ENCODE measurements around the gene MTUS2.

The MTUS2 gene

GRCh38 chr13:29230299-29230845 lies 410.2 kb downstream of the MTUS2 start:
- H3K9me3 ChIP-seq (ENCODE audit: low read length), result no peaks in the 10 kb centered on the region
- H3K4me1 ChIP-seq (ENCODE audit: insufficient read depth, low read length), result no peaks in the 10 kb centered on the region
- no peaks in the 10 kb centered on the region for H3K36me3 ChIP-seq (ENCODE audit: insufficient read depth, low read length)
- no peak overlapping the region for H3K4me3 ChIP-seq (ENCODE audit: low read length)
- H2AFZ ChIP-seq (ENCODE audit: low read depth, low read length), result no peak overlapping the region
- no peaks in the 10 kb centered on the region for H3K27me3 ChIP-seq (ENCODE audit: insufficient read depth, low read length)

- no peaks in the 10 kb centered on the region for H3K4me1 ChIP-seq (ENCODE audit: insufficient read depth, low read length)
- H3K9me3 ChIP-seq (ENCODE audit: low read length), result no peaks in the 10 kb centered on the region
- H3K27me3 ChIP-seq (ENCODE audit: insufficient read depth, low read length), result no peaks in the 10 kb centered on the region
- H3K4me3 ChIP-seq (ENCODE audit: low read length), result no peak overlapping the region
- H2AFZ ChIP-seq (ENCODE audit: low read depth, low read length), result no peak overlapping the region
- no peaks in the 10 kb centered on the region for H3K36me3 ChIP-seq (ENCODE audit: insufficient read depth, low read length)
Measured at GRCh38 chr13:29239653-29240525, 419.8 kb downstream of the MTUS2 start.

DNA sequence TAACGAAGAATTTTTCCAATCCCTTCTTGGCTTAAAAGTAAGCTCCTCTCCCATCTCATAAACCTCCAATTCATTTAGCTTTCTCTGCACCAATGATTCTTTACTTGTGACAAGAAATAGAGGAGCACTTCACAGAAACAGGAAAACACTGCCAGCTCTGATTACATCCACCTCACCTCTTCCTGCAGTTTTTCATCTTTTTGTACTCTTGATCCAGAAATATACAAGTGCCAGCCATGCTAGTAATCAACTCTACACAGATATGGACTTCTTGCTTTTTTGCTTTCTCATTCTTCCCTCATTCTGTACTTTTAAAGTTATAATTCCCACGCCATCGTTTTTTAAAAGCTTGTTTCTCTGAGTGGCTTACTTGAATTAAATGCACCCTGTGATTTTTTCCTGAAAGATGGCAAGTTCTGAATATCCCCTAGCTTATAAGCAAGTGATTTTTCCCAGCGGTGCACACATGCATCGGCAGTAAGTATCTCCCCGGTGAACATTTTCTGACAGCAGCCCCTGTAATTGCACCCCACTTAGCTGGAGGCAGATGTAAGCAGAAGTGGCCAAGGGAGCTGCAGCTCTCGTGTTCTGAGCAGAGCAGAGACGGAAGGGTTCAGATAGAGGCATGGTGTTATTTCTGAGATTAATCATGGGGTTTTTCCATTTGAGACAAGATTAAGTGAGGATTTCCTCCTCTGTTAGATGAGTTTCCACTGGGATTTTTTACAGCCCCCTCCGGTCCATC lies 434.7 kb downstream of the MTUS2 start:
- H3K9me3 ChIP-seq (ENCODE audit: low read length), result no peaks in the 10 kb centered on the region
- H3K27me3 ChIP-seq (ENCODE audit: insufficient read depth, low read length), result no peaks in the 10 kb centered on the region
- no peak overlapping the region for H2AFZ ChIP-seq (ENCODE audit: low read depth, low read length)
- H3K4me1 ChIP-seq (ENCODE audit: insufficient read depth, low read length), result no peaks in the 10 kb centered on the region
- H3K4me3 ChIP-seq (ENCODE audit: low read length), result no peak overlapping the region
- H3K36me3 ChIP-seq (ENCODE audit: insufficient read depth, low read length), result no peaks in the 10 kb centered on the region

GRCh38 chr13:29255567-29255966 lies 435.4 kb downstream of the MTUS2 start:
- no peak overlapping the region for H3K4me3 ChIP-seq (ENCODE audit: low read length)
- H2AFZ ChIP-seq (ENCODE audit: low read depth, low read length), result no peak overlapping the region
- no peaks in the 10 kb centered on the region for H3K9me3 ChIP-seq (ENCODE audit: low read length)
- H3K4me1 ChIP-seq (ENCODE audit: insufficient read depth, low read length), result no peaks in the 10 kb centered on the region
- no peaks in the 10 kb centered on the region for H3K36me3 ChIP-seq (ENCODE audit: insufficient read depth, low read length)
- H3K27me3 ChIP-seq (ENCODE audit: insufficient read depth, low read length), result no peaks in the 10 kb centered on the region

- Histone ChIP-seq H3K4me3 (ENCODE audit: low read length) (no peak overlapping the region), H3K9me3 (ENCODE audit: low read length) (no peaks in the 10 kb centered on the region)
Measured at GRCh38 chr13:29260684-29261083, 440.5 kb downstream of the MTUS2 start.

DNA sequence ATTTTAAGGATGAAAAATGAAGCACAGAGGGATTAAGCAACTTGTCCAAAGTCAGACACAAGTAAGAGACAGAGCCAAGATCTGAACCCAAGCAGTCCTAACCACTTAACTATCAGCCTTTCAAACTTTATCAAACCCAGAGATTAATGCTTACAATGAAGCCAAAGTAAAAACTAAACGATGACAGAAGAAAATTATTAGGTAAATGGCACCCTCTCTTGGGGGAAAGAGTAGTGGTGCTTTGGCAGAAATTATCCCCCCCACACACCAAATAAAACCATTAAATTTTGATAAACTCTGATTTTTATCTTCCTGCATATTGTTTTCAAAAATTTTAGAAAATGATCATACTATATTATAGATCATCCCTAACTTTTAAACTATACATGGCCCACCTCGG lies 446.1 kb downstream of the MTUS2 start:
- Histone ChIP-seq H3K4me3 (ENCODE audit: low read length) (no peak overlapping the region), H2AFZ (ENCODE audit: low read depth, low read length) (no peak overlapping the region), H3K4me1 (ENCODE audit: insufficient read depth, low read length) (no peaks in the 10 kb centered on the region), H3K9me3 (ENCODE audit: low read length) (no peaks in the 10 kb centered on the region), H3K27me3 (ENCODE audit: insufficient read depth, low read length) (peaks cover 5% of the 10 kb centered on the region), H3K36me3 (ENCODE audit: insufficient read depth, low read length) (no peaks in the 10 kb centered on the region)

More at GRCh38 chr13:29260684-29261083, 440.5 kb downstream of the MTUS2 start:
- Histone ChIP-seq H3K36me3 (ENCODE audit: insufficient read depth, low read length) (no peaks in the 10 kb centered on the region), H3K4me1 (ENCODE audit: insufficient read depth, low read length) (no peaks in the 10 kb centered on the region), H3K27me3 (ENCODE audit: insufficient read depth, low read length) (no peaks in the 10 kb centered on the region), H2AFZ (ENCODE audit: low read depth, low read length) (no peak overlapping the region)

DNA sequence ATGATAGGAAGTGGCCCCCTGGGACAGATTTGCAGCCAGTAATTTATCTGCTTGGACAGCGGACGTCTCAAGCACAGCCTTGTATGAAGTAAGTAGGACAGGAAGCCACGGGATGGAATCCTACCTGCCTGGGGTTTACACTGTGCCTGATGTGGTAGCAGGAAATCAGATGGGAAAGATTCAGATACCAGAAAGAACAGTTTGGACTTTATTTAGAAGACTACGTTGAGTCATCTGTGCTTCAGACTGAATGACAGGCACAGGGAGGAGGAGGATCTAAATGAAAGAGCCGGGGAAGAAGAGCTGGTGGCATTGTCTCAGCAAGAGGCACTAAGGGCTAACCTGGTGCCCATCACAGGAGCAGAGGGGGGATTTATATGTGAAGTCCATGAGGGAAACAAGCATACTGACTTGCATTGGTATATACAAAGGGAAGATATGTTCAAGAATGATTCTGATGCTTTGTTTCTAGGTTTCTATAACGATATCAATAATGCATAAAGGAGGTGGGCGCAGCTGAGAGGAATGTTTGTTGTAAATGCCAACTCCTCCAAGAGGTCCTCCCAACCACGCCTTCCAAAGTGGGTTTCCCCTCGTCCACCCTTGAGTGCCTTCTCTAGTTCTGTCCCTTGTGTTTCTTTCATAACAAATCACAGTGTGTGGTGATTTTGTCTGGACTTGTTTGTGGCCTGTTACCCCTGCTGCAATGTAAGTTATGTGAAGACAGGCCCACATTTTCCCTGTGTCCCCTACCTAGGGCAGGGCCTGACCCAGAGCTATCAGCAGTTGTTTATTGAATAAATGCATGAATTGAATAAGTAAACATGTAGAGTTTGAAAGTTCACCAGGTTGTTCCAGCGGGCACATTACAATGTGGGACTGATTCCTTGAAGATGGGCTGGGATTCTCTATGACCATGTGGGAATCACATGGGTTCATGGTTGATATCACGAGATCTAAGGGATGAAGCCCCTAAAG lies 446.9 kb downstream of the MTUS2 start:
- H3K27me3 ChIP-seq (ENCODE audit: insufficient read depth, low read length), result peaks cover 7% of the 10 kb centered on the region
- no peaks in the 10 kb centered on the region for H3K4me1 ChIP-seq (ENCODE audit: insufficient read depth, low read length)
- no peak overlapping the region for H2AFZ ChIP-seq (ENCODE audit: low read depth, low read length)
- no peaks in the 10 kb centered on the region for H3K36me3 ChIP-seq (ENCODE audit: insufficient read depth, low read length)
- no peak overlapping the region for H3K4me3 ChIP-seq (ENCODE audit: low read length)
- H3K9me3 ChIP-seq (ENCODE audit: low read length), result no peaks in the 10 kb centered on the region

DNA sequence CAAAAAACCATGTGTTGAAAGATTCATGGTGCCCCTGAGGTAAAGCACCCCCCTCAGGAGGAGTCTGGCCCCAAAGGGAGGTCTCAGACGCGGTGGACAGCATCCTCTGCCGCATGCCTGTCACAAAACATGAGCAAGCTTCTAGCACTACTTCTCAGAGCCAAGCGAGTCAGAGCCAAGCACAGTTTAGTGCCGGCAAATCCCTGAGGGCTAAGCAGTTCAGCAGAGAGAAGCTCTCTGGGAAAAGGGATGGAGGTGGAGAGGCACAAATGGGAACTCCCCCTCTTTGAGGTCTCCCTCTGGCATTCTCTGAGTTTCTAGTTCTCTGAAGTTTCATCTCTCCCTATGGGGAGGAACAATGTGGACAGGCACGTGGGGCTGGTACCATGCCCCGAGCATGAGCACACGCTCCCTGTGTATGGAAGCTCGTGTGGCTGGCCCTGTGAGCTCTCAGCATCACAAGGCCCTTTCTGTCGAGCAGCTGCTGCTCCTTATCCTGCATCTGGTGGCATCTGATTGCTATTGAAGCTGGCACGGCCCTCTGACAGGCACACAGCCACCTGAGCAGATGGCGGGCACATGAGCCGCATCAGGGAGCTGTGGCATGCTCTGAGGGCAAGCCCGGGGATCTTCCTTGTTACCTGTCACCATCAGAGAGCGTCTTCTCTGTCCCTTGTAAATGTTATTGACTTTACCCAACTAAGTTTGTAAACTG lies 450.3 kb downstream of the MTUS2 start:
- H3K9me3 ChIP-seq (ENCODE audit: low read length), result no peaks in the 10 kb centered on the region
- H2AFZ ChIP-seq (ENCODE audit: low read depth, low read length), result no peak overlapping the region
- H3K27me3 ChIP-seq (ENCODE audit: insufficient read depth, low read length), result peaks cover 7% of the 10 kb centered on the region
- no peak overlapping the region for H3K4me3 ChIP-seq (ENCODE audit: low read length)
- H3K36me3 ChIP-seq (ENCODE audit: insufficient read depth, low read length), result no peaks in the 10 kb centered on the region
- H3K4me1 ChIP-seq (ENCODE audit: insufficient read depth, low read length), result no peaks in the 10 kb centered on the region

- no peak overlapping the region for H3K4me3 ChIP-seq (ENCODE audit: low read length)
- no peak overlapping the region for H2AFZ ChIP-seq (ENCODE audit: low read depth, low read length)
- H3K27me3 ChIP-seq (ENCODE audit: insufficient read depth, low read length), result peaks cover 7% of the 10 kb centered on the region
- H3K4me1 ChIP-seq (ENCODE audit: insufficient read depth, low read length), result no peaks in the 10 kb centered on the region
- H3K36me3 ChIP-seq (ENCODE audit: insufficient read depth, low read length), result no peaks in the 10 kb centered on the region
- no peaks in the 10 kb centered on the region for H3K9me3 ChIP-seq (ENCODE audit: low read length)
Measured at GRCh38 chr13:29271606-29272005, 451.5 kb downstream of the MTUS2 start.

GRCh38 chr13:29279356-29280254 lies 459.5 kb downstream of the MTUS2 start:
- no peaks in the 10 kb centered on the region for H3K4me1 ChIP-seq (ENCODE audit: insufficient read depth, low read length)
- H3K36me3 ChIP-seq (ENCODE audit: insufficient read depth, low read length), result no peaks in the 10 kb centered on the region
- no peaks in the 10 kb centered on the region for H3K9me3 ChIP-seq (ENCODE audit: low read length)
- H3K27me3 ChIP-seq (ENCODE audit: insufficient read depth, low read length), result no peaks in the 10 kb centered on the region
- H3K4me3 ChIP-seq (ENCODE audit: low read length), result no peak overlapping the region
- no peak overlapping the region for H2AFZ ChIP-seq (ENCODE audit: low read depth, low read length)

DNA sequence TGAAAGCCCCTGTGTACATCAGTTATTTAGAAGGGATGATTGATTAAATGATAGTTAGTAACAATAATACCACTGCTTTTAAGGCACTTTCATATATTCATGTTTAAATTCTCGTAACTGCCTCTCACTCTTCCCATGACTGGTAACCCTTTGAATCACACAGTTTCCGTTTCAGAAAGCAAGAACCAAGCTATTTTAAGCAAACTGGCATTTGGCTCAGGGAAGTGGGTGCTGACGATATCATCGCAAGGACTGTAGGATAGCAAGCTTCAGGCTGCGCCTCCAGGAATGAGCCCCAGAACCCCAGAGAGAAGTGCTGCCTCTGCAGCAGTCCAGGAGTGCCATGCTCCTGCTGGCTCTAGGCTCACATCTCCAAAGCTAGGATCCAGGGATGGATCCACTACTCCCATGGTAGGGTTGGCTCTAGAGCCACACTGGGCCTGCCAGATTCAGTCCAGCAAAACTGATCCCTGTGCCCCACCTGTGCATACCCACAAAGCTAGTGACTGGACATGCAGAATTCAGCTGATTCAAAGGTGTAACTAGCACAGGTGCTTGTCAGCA lies 461.9 kb downstream of the MTUS2 start:
- H3K9me3 ChIP-seq (ENCODE audit: low read length), result no peaks in the 10 kb centered on the region
- no peaks in the 10 kb centered on the region for H3K4me1 ChIP-seq (ENCODE audit: insufficient read depth, low read length)
- H3K27me3 ChIP-seq (ENCODE audit: insufficient read depth, low read length), result no peaks in the 10 kb centered on the region
- H2AFZ ChIP-seq (ENCODE audit: low read depth, low read length), result no peak overlapping the region
- no peak overlapping the region for H3K4me3 ChIP-seq (ENCODE audit: low read length)
- H3K36me3 ChIP-seq (ENCODE audit: insufficient read depth, low read length), result no peaks in the 10 kb centered on the region

Measured in neuron (in vitro differentiated cells).